Measurements from ENCODE around the gene FBXL22. TPM values are rescaled to one million over a fixed set of nuclear protein-coding genes. Genes with fewer than 3 reads are reported as not detected.

FBXL22 gene
- total RNA-seq, 1 donor from 2014 or later = 0.63 TPM

GRCh38 chr15:63593705-63594671 is 3.2 kb upstream of the FBXL22 start:
- peaks cover 36% of the 10 kb centered on the region for H3K36me3 Mint-ChIP-seq
- no peak for DNase-seq (ENCODE audit: low spot score in 2 of 2, unreplicated experiment in 2 of 2)
- H3K27me3 Mint-ChIP-seq (ENCODE audit: low read depth) = no peaks in the 10 kb centered on the region
- no peaks in the 10 kb centered on the region for H3K9me3 Mint-ChIP-seq
- TF ChIP-seq, protein P1, sequence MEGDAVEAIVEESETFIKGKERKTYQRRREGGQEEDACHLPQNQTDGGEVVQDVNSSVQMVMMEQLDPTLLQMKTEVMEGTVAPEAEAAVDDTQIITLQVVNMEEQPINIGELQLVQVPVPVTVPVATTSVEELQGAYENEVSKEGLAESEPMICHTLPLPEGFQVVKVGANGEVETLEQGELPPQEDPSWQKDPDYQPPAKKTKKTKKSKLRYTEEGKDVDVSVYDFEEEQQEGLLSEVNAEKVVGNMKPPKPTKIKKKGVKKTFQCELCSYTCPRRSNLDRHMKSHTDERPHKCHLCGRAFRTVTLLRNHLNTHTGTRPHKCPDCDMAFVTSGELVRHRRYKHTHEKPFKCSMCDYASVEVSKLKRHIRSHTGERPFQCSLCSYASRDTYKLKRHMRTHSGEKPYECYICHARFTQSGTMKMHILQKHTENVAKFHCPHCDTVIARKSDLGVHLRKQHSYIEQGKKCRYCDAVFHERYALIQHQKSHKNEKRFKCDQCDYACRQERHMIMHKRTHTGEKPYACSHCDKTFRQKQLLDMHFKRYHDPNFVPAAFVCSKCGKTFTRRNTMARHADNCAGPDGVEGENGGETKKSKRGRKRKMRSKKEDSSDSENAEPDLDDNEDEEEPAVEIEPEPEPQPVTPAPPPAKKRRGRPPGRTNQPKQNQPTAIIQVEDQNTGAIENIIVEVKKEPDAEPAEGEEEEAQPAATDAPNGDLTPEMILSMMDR (IDR thresholded peaks at IDR 0.05; ENCODE audit: unreplicated experiment) = no peak
- peaks cover 6% of the 10 kb centered on the region for H3K4me1 Mint-ChIP-seq
- no peak overlapping the region for H3K4me3 Mint-ChIP-seq
- H3K27ac Mint-ChIP-seq = no peak overlapping the region

DNA sequence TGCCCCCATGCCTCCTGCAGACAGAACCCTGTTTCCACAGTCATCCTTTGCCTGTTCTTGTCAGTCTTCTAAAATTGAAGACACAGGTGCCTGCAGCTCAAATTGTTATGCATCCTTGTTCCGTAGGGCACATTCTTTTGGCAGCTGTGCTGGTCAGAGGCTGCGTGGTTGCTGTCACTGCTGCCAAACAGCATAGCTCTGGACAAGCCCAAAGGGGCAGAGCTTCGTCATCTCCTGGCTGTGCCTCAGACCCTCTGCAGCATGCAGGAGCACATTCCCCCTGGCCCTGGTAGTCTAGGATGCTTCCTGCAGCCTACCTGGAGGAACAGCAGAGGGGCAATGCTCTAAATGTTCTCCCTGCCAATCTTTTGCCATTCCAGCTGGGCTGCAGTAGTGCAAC is 2.1 kb upstream of the FBXL22 start:
- H3K4me3 Mint-ChIP-seq = no peak overlapping the region
- peaks cover 25% of the 10 kb centered on the region for H3K36me3 Mint-ChIP-seq
- no peaks in the 10 kb centered on the region for H3K9me3 Mint-ChIP-seq
- no peaks in the 10 kb centered on the region for H3K27me3 Mint-ChIP-seq (ENCODE audit: low read depth)
- DNase-seq (ENCODE audit: low spot score in 2 of 2, unreplicated experiment in 2 of 2) = no peak
- H3K4me1 Mint-ChIP-seq = peaks cover 10% of the 10 kb centered on the region
- no peak overlapping the region for H3K27ac Mint-ChIP-seq
- TF ChIP-seq, protein P1 (IDR thresholded peaks at IDR 0.05; ENCODE audit: unreplicated experiment) = no peak

DNA sequence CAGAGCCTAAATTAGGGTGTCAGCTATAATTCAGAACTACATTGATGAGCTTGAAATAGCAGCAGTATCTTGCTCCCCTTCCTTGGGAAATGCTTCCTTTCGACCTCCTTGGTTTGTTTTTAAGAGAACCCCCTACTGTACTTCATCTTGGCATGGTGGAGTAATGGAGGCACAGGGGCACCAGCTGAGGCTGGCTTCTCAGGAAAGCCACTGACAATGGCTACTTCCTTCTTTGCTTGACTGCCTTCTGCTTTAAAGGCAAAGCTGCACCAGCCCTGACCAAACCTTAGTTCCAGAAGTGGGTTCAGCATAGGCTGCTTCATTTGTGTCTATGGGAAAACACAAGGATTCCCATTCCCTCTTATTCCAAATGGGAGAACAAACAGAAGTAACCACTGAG is 1.5 kb upstream of the FBXL22 start:
- H3K9me3 Mint-ChIP-seq = no peaks in the 10 kb centered on the region
- no peak overlapping the region for H3K4me3 Mint-ChIP-seq
- no peak overlapping the region for H3K27ac Mint-ChIP-seq
- peaks cover 20% of the 10 kb centered on the region for H3K36me3 Mint-ChIP-seq
- no peaks in the 10 kb centered on the region for H3K27me3 Mint-ChIP-seq (ENCODE audit: low read depth)
- no peak for DNase-seq (ENCODE audit: low spot score in 2 of 2, unreplicated experiment in 2 of 2)
- peaks cover 13% of the 10 kb centered on the region for H3K4me1 Mint-ChIP-seq
- TF ChIP-seq, protein P1 (IDR thresholded peaks at IDR 0.05; ENCODE audit: unreplicated experiment) = no peak

DNA sequence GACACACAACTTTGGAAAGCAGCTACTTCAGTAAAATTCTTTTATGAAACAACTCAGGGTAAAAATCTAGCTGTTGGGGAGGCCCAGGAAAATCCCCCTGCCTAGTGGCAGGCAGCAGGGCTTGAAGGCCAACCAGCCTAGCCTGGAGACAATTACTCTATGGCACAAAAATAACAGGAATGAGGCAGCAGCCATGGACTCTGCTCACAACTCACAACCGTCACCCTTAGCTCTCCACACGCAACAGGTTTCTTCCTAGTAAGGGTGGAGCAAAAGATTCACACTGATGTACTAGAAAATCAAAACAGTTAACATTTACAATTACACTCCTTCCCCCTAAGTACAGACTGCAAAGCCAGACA is 530 bp upstream of the FBXL22 start:
- Mint-ChIP-seq H3K9me3 (no peaks in the 10 kb centered on the region), H3K27ac (peak overlapping the region; percentile 5), H3K27me3 (ENCODE audit: low read depth) (peaks cover 2% of the 10 kb centered on the region), H3K4me1 (peaks cover 13% of the 10 kb centered on the region), H3K36me3 (peaks cover 12% of the 10 kb centered on the region), H3K4me3 (no peak overlapping the region)
- TF ChIP-seq, protein P1 (IDR thresholded peaks at IDR 0.05; ENCODE audit: unreplicated experiment) = no peak
- DNase-seq (ENCODE audit: low spot score in 2 of 2, unreplicated experiment in 2 of 2) = no peak

GRCh38 chr15:63597821-63598220 is 634 bp downstream of the FBXL22 start:
- TF ChIP-seq, protein P1 (IDR thresholded peaks at IDR 0.05; ENCODE audit: unreplicated experiment) = no peak
- H3K9me3 Mint-ChIP-seq = no peaks in the 10 kb centered on the region
- H3K36me3 Mint-ChIP-seq = peaks cover 8% of the 10 kb centered on the region
- peaks cover 17% of the 10 kb centered on the region for H3K4me1 Mint-ChIP-seq
- H3K4me3 Mint-ChIP-seq = no peak overlapping the region
- no peak for DNase-seq (ENCODE audit: low spot score in 2 of 2, unreplicated experiment in 2 of 2)
- H3K27me3 Mint-ChIP-seq (ENCODE audit: low read depth) = peaks cover 10% of the 10 kb centered on the region
- H3K27ac Mint-ChIP-seq = no peak overlapping the region

All from mesothelial cell of epicardium (in vitro differentiated cells).